Activated naive CD4-positive, alpha-beta T cell treated with anti-CD3 and anti-CD28 coated beads, Interleukin-2, amount 50 U/mL, for 72 hours (primary cell): Measurements from ENCODE around the gene ITGA8. TPM values are rescaled to one million over a fixed set of nuclear protein-coding genes. Genes with fewer than 3 reads are reported as not detected.
A peak's percentile ranks its signal among the peaks of the same experiment; 100 is the strongest.

Experiments used
- ATAC-seq, 2 donors: fragments of 150-1000 bp; cut with Tn5 transposase; 2 replicates each; pipeline ENCODE4 v1.10.0; 2021; ENCODE audit warnings: mild to moderate bottlenecking in 2 of 2, moderate library complexity in 2 of 2
- DNase-seq, 2 donors: peaks; one replicate each; pipeline ENCODE4 v3.0.0; 2021 to 2022; ENCODE audit warnings: low spot score in 2 of 2
- H3K27ac Mint-ChIP-seq, 2 donors: one replicate each; pipeline ENCODE4 v1.8.0; 2022; ENCODE audit warnings: mild to moderate bottlenecking in 2 of 2, mixed read lengths in 2 of 2
- H3K36me3 Mint-ChIP-seq, 2 donors: one replicate each; pipeline ENCODE4 v1.8.0; 2022; ENCODE audit warnings: mixed read lengths in 2 of 2
- H3K9me3 Mint-ChIP-seq, 2 donors: one replicate each; pipeline ENCODE4 v1.8.0; 2022; ENCODE audit warnings: mixed read lengths in 2 of 2
- total RNA-seq, 2 donors: library from RNA; stranded (reverse); gene quantifications; one replicate each; pipeline ENCODE4 v1.2.3, GENCODE V29; 2022

Gene ITGA8
- total RNA-seq, 2 donors from 2014 or later: not detected

DNA sequence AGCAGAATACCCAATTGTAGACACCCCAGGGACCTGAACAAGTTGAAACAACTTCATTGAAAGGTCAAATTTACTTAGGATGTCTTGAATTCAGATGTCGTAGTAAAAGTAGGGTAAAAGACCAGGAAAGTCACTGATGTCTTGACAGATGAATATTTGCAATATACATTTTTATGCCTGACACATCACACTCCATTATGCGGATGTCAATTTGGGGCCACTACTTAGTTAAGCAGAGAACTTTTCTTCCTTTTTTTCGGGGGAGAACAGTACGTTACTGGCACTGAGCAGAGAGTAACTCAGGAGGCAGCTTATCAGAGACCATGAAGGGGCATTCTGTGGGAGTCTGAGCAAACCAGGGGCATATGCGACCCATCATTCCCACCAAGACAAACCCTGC, 4.9 kb downstream of the ITGA8 start:
- H3K9me3 Mint-ChIP-seq: no peaks in the 10 kb centered on the region
- DNase-seq (no peak), ATAC-seq (no peak)
- H3K36me3 Mint-ChIP-seq: peaks cover 0 to 5% of the 10 kb centered on the region in 2 donors
- H3K27ac Mint-ChIP-seq: no peak overlapping the region

DNA sequence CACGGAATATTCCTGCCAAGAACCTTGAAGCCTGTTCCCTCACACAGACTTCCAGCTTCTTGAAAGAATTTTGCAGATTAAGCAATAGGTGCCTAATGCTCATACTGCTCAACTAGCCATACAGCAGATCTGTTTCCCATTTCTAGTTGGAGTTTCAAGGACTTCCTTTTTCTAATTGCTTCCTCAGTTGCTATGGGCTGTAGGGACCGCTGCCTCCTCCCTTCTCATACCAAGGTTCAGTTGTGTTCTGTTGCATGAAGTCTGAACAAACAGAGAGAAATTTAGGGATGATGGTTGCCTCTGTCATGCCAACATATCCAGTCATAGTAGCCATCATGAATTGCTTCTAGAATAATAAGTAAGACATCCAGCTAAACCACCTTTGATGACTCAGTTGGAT, 6.8 kb downstream of the ITGA8 start:
- Mint-ChIP-seq H3K27ac (no peak overlapping the region), H3K36me3 (no peaks in the 10 kb centered on the region), H3K9me3 (no peaks in the 10 kb centered on the region)
- ATAC-seq: no peak
- DNase-seq: no peak

DNA sequence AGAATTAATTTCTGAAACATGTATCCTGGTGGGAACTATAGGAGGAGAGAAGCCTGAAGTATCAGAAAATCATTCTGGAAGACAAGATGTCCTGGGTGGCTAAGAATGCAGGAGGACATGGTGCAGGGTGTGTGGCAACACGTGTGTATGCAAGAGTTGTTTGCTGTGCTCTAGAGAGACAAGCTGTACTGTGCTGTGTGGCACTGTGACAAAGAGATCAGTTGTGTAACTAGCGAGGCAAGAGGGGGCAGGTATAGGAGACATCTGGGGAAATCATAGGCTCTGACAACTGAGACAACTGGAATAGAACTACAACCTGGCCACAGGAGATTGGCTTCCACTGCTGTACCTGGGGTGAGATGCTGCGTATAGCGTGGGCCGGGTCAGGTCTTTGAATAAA, 9.3 kb downstream of the ITGA8 start:
- Mint-ChIP-seq H3K36me3 (no peaks in the 10 kb centered on the region), H3K27ac (no peak overlapping the region), H3K9me3 (no peaks in the 10 kb centered on the region)
- ATAC-seq (no peak), DNase-seq (no peak)

DNA sequence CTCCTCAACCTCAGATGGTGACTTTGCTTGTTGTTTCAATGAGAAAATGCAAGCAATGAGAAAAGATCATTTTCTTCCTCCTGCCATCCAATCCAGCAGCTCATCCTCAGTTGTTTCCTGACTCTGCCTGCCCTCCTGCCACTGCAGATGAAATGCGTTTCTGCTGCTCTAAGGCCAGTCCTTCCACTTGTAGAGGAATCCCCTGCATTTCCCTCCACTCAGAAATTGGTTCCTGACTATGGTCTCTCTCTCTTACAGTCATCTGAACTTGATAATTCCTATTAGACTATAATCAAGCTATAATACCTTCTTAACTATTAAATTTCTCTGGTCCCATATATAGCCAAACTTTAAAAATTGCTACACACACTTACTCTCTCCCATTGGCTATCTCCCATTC, 14.4 kb downstream of the ITGA8 start:
- DNase-seq: no peak
- no peak for ATAC-seq
- no peaks in the 10 kb centered on the region for H3K9me3 Mint-ChIP-seq
- H3K27ac Mint-ChIP-seq: no peak overlapping the region
- H3K36me3 Mint-ChIP-seq: no peaks in the 10 kb centered on the region

- DNase-seq (no peak), ATAC-seq (peak in 1 of 2 donors; percentile 24)
- Mint-ChIP-seq H3K9me3 (no peaks in the 10 kb centered on the region), H3K27ac (no peak overlapping the region), H3K36me3 (no peaks in the 10 kb centered on the region)
These were observed 15.1 kb downstream of the ITGA8 start for GRCh38 chr10:15704581-15704968.

GRCh38 chr10:15703944-15704580, 15.7 kb downstream of the ITGA8 start:
- no peaks in the 10 kb centered on the region for H3K9me3 Mint-ChIP-seq
- ATAC-seq (no peak), DNase-seq (no peak)
- no peaks in the 10 kb centered on the region for H3K36me3 Mint-ChIP-seq
- no peak overlapping the region for H3K27ac Mint-ChIP-seq

- no peak overlapping the region for H3K27ac Mint-ChIP-seq
- no peak for DNase-seq
- peaks cover 0 to 4% of the 10 kb centered on the region in 2 donors for H3K9me3 Mint-ChIP-seq
- ATAC-seq: no peak
- no peaks in the 10 kb centered on the region for H3K36me3 Mint-ChIP-seq
These were observed 16.4 kb downstream of the ITGA8 start for GRCh38 chr10:15703151-15703880.

DNA sequence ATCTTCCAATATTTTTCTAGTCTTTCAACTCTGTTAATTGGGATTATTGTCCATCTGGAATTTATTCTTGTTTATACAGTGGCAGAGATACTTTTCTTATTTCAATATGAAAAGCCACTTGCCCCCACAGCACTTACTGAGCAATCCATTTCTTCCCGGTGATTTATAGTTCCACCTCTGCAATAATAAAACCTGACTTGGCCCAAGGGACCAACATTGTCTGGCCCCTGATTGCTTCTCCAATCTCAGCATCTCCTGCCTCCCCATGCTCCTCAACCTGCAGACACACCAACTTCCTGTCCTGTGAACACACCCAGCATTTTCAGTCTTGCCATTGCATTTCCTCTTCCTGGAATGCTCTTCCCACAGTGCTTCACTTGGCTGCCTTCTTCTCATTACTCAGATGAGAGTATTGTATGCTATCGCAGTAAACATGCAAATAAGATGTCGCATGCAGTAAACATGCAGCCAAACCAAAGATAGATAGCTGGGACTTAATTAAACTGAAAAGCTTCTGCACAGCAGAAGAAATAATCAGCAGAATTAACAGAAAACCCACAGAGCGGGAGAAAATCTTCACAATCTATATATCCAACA, 19.5 kb downstream of the ITGA8 start:
- DNase-seq (no peak), ATAC-seq (no peak)
- no peak overlapping the region for H3K27ac Mint-ChIP-seq
- H3K9me3 Mint-ChIP-seq: peaks cover 0 to 4% of the 10 kb centered on the region in 2 donors
- no peaks in the 10 kb centered on the region for H3K36me3 Mint-ChIP-seq

- Mint-ChIP-seq H3K9me3 (peaks cover 0 to 4% of the 10 kb centered on the region in 2 donors), H3K36me3 (no peaks in the 10 kb centered on the region), H3K27ac (no peak overlapping the region)
- DNase-seq: no peak
- no peak for ATAC-seq
These were observed 23.9 kb downstream of the ITGA8 start for GRCh38 chr10:15695852-15696251.

DNA sequence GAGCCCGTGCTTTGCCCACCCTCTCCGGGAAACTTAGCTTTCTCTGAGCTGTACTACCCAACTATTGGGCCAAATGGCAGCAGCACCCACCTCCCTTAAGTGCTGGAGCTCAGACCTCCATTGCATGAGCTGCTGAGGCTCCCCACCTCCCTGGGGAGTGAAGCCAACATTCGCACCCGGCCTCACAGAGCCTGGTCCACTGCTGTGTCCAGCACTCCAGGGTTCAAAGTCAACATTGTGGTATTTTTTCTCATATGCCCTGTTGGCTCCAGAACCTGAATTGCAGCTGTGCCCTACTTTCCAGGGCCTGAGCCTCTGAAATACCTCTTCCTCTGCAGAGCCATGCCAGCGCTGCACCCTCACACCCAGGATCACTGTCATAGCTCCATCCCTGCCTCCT, 29.7 kb downstream of the ITGA8 start:
- no peak for DNase-seq

DNA sequence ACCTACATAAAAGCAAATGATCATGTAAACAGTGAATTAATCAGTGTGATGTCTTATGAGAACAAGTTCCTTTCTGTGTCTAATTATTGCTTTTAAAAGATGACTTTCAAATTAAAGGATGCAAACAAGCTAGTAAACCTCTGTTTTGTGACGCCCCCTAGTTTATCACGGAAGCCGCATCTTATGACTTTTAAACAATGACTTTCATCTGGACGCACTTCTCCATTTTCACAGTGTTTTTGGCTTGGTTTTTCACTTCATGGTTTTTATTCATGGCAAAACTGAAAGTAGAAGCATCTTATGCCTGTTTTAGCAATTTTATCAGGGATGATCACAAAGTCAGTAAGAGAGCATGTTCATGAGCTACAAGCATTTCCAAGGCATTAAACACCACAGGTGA, 35.0 kb downstream of the ITGA8 start:
- DNase-seq: no peak
- Mint-ChIP-seq H3K9me3 (no peaks in the 10 kb centered on the region), H3K27ac (no peak overlapping the region), H3K36me3 (no peaks in the 10 kb centered on the region)
- ATAC-seq: no peak

More for the DNA sequence above, 29.7 kb downstream of the ITGA8 start:
- Mint-ChIP-seq H3K36me3 (no peaks in the 10 kb centered on the region), H3K27ac (no peak overlapping the region), H3K9me3 (no peaks in the 10 kb centered on the region)
- no peak for ATAC-seq

GRCh38 chr10:15681076-15681475, 38.6 kb downstream of the ITGA8 start:
- no peak for ATAC-seq
- Mint-ChIP-seq H3K27ac (no peak overlapping the region), H3K36me3 (no peaks in the 10 kb centered on the region), H3K9me3 (no peaks in the 10 kb centered on the region)
- no peak for DNase-seq

DNA sequence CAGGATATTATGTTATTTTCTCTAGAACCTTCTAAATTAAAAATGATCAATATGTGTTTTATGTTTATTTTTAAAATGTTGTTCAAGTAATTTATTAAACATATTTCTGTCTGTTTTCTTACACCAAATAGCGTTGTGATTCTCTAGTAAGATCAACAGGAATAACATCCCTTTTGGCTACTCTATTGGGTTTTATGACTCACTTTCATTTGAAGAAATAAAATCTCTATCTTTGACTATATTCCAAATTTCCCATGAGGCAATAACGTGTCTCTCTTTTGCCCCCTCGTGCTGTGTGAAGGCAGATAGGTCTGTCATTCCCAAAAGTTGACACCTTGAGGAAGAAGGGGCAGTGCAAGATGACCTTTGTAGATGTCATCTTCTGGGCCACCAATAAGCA, 40.9 kb downstream of the ITGA8 start:
- DNase-seq (no peak), ATAC-seq (no peak)
- H3K27ac Mint-ChIP-seq: no peak overlapping the region
- H3K9me3 Mint-ChIP-seq: no peaks in the 10 kb centered on the region
- H3K36me3 Mint-ChIP-seq: no peaks in the 10 kb centered on the region

- Mint-ChIP-seq H3K27ac (no peak overlapping the region), H3K36me3 (peaks cover 0 to 7% of the 10 kb centered on the region in 2 donors), H3K9me3 (peaks cover 0 to 4% of the 10 kb centered on the region in 2 donors)
- DNase-seq: no peak
- no peak for ATAC-seq
These were observed 47.3 kb downstream of the ITGA8 start for GRCh38 chr10:15672469-15672868.

GRCh38 chr10:15670880-15671279, 48.8 kb downstream of the ITGA8 start:
- ATAC-seq: no peak
- peaks cover 0 to 7% of the 10 kb centered on the region in 2 donors for H3K36me3 Mint-ChIP-seq

DNA sequence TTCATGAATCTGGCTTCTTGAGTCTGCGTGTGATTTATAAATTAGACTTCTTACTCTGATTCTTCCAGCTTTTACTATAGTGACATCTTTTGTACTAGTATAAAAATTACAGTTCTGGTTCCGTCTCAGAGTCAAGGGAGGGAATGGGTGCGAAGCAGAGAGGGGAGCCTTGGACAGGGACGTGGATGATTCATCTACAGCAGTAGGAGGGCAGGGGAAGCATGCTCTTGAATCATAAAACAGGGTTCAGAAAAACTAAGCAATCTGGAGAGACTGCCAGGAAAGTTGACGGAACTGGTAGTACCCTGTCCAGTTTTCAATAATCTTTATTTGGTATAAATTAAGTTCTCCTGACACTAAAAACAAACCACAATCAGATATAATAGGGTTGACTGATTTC, 58.1 kb downstream of the ITGA8 start:
- ATAC-seq (no peak), DNase-seq (no peak)
- Mint-ChIP-seq H3K36me3 (no peaks in the 10 kb centered on the region), H3K9me3 (no peaks in the 10 kb centered on the region), H3K27ac (no peak overlapping the region)

More at GRCh38 chr10:15670880-15671279, 48.8 kb downstream of the ITGA8 start:
- Mint-ChIP-seq H3K27ac (no peak overlapping the region), H3K9me3 (peaks cover 0 to 4% of the 10 kb centered on the region in 2 donors)
- no peak for DNase-seq

DNA sequence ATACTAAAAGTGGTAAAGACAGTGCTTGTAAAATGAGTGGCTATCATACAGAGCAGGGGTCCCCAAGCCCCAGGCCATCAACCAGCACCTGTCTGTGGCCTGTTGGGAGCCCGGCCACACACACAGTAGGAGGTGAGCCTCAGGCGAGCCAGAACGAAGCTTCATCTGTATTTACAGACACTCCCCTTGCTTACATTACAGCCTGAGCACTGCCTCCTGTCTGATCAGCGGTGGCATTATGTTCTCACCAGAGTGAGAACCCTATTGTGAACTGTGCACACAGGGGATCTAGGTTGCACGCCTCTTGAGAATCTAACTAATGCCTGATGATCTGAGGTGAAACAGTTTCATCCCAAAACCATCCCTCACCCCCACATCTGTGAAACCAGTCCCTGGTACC, 58.7 kb downstream of the ITGA8 start:
- ATAC-seq (no peak), DNase-seq (no peak)
- Mint-ChIP-seq H3K9me3 (no peaks in the 10 kb centered on the region), H3K36me3 (no peaks in the 10 kb centered on the region), H3K27ac (no peak overlapping the region)
